ENCODE results near the gene CDK19.

DNA sequence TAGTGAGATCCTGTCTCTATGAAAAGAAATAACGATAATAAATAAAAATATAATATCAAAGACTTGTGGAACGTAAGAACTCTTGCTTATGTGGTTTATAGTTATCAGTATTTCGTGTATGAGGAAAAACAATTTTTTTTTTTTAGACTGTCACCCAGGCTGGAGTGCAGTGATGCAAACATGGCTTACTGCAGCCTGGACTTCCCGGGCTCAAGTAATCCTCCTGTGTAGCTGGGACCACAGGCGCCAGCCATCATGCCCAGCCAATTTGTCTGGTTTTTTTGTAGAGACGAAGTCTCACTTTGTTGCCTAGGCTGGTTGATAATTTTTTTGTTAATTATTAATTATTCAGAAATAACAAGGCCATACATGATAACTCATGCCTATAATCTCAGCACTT is 18.6 kb upstream of the CDK19 start:
- TF ChIP-seq, protein P1, sequence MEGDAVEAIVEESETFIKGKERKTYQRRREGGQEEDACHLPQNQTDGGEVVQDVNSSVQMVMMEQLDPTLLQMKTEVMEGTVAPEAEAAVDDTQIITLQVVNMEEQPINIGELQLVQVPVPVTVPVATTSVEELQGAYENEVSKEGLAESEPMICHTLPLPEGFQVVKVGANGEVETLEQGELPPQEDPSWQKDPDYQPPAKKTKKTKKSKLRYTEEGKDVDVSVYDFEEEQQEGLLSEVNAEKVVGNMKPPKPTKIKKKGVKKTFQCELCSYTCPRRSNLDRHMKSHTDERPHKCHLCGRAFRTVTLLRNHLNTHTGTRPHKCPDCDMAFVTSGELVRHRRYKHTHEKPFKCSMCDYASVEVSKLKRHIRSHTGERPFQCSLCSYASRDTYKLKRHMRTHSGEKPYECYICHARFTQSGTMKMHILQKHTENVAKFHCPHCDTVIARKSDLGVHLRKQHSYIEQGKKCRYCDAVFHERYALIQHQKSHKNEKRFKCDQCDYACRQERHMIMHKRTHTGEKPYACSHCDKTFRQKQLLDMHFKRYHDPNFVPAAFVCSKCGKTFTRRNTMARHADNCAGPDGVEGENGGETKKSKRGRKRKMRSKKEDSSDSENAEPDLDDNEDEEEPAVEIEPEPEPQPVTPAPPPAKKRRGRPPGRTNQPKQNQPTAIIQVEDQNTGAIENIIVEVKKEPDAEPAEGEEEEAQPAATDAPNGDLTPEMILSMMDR (conservative IDR thresholded peaks at IDR 0.05) = no peak
- TF ChIP-seq ZFX (IDR thresholded peaks at IDR 0.05) = no peak

All from C4-2B (cell line).